ENCODE measurements around the gene LIMCH1. TPM values are rescaled to one million over a fixed set of nuclear protein-coding genes. Genes with fewer than 3 reads are reported as not detected.

LIMCH1 gene
- total and polyA plus RNA-seq, 2 donors from 2014 or later, result 19.9 to 83.9 TPM

- Histone ChIP-seq H3K4me3 (ENCODE audit: low read length in 3 of 3) (no peak overlapping the region), H3K36me3 (ENCODE audit: control insufficient read depth in 2 of 3, insufficient read depth in 3 of 3, low read length in 3 of 3) (no peaks in the 10 kb centered on the region), H3K27me3 (ENCODE audit: control insufficient read depth, insufficient read depth, low read length) (no peaks in the 10 kb centered on the region), H3K4me1 (ENCODE audit: control insufficient read depth in 2 of 3, insufficient read depth in 2 of 3, low read depth in 1 of 3, low read length in 3 of 3) (peaks cover 0 to 14% (median 4%) of the 10 kb centered on the region in 3 donors), H3K9me3 (ENCODE audit: control insufficient read depth in 2 of 3, insufficient read depth in 1 of 3, low read length in 3 of 3) (no peaks in the 10 kb centered on the region), H3K27ac (ENCODE audit: low read depth in 2 of 2, low read length in 2 of 2) (no peak overlapping the region), H3K9ac (ENCODE audit: low read length in 3 of 3) (no peak overlapping the region)
- DNase-seq, result no peak
- TF ChIP-seq, protein P1, sequence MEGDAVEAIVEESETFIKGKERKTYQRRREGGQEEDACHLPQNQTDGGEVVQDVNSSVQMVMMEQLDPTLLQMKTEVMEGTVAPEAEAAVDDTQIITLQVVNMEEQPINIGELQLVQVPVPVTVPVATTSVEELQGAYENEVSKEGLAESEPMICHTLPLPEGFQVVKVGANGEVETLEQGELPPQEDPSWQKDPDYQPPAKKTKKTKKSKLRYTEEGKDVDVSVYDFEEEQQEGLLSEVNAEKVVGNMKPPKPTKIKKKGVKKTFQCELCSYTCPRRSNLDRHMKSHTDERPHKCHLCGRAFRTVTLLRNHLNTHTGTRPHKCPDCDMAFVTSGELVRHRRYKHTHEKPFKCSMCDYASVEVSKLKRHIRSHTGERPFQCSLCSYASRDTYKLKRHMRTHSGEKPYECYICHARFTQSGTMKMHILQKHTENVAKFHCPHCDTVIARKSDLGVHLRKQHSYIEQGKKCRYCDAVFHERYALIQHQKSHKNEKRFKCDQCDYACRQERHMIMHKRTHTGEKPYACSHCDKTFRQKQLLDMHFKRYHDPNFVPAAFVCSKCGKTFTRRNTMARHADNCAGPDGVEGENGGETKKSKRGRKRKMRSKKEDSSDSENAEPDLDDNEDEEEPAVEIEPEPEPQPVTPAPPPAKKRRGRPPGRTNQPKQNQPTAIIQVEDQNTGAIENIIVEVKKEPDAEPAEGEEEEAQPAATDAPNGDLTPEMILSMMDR (IDR thresholded peaks at IDR 0.05; ENCODE audit: borderline replicate concordance, extremely low read depth, insufficient read depth), result no peak
- no peak for FAIRE-seq
- intact Hi-C loops (cut with DNase I), result no loop called here
Observed at GRCh38 chr4:41546638-41547037, 8.7 kb downstream of the LIMCH1 start.

DNA sequence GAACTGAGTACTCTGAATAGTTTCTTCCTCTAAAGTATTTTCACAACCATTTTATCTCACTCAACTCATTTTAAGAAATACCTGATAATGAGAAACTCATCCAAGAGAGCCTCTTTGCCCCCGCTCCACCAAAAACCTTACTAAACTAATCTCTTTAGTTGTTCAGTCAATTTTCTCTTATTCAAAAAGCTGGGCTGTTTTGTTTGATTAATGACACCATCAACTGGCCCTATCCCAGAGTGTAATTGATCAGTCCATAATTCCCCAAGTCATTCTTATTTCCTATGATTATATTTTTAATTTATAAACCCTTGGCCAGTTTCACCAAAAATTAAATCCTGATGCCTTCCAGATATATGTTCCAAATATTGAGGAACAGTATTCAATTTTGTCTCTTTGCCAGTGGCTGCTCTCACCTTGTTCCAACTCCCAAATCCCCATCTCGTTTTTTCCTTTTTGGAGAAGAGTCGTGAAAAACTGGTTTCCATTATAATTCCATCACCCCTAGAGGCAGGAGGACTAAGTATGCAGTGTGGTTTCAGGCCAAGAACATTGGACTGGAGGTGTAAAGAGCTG lies 10.4 kb downstream of the LIMCH1 start:
- Histone ChIP-seq H3K4me3 (ENCODE audit: low read length in 3 of 3) (no peak overlapping the region), H3K27ac (ENCODE audit: low read depth in 2 of 2, low read length in 2 of 2) (no peak overlapping the region), H3K9ac (ENCODE audit: low read length in 3 of 3) (no peak overlapping the region), H3K9me3 (ENCODE audit: control insufficient read depth in 2 of 3, insufficient read depth in 1 of 3, low read length in 3 of 3) (no peaks in the 10 kb centered on the region), H3K4me1 (ENCODE audit: control insufficient read depth in 2 of 3, insufficient read depth in 2 of 3, low read depth in 1 of 3, low read length in 3 of 3) (peaks cover 0 to 7% (median 3%) of the 10 kb centered on the region in 3 donors), H3K27me3 (ENCODE audit: control insufficient read depth, insufficient read depth, low read length) (no peaks in the 10 kb centered on the region), H3K36me3 (ENCODE audit: control insufficient read depth in 2 of 3, insufficient read depth in 3 of 3, low read length in 3 of 3) (no peaks in the 10 kb centered on the region)
- intact Hi-C loops (cut with DNase I), result no loop called here
- FAIRE-seq (no peak), DNase-seq (no peak)
- TF ChIP-seq, protein P1 (IDR thresholded peaks at IDR 0.05; ENCODE audit: borderline replicate concordance, extremely low read depth, insufficient read depth), result no peak

DNA sequence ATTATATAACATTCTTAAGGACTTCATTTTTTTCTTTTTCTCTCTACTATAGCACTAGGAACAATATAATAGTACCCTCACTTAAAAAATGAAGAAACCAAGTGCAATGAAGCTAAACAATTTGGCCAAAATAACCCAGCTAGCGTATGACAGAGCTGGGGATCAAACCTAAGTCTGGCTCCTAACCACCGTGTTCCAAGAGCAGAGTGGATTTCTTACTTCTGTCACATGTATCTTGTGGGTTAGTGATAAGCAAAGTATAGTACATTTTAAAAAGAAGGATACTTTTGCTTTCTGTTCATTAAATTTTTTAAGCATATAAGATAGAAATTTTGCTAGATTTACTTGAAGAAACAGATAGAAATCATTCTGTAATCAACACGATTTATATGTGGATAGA lies 11.5 kb downstream of the LIMCH1 start:
- Histone ChIP-seq H3K9me3 (ENCODE audit: control insufficient read depth in 2 of 3, insufficient read depth in 1 of 3, low read length in 3 of 3) (no peaks in the 10 kb centered on the region), H3K4me1 (ENCODE audit: control insufficient read depth in 2 of 3, insufficient read depth in 2 of 3, low read depth in 1 of 3, low read length in 3 of 3) (peaks cover 0 to 7% (median 3%) of the 10 kb centered on the region in 3 donors), H3K36me3 (ENCODE audit: control insufficient read depth in 2 of 3, insufficient read depth in 3 of 3, low read length in 3 of 3) (no peaks in the 10 kb centered on the region), H3K27ac (ENCODE audit: low read depth in 2 of 2, low read length in 2 of 2) (no peak overlapping the region), H3K9ac (ENCODE audit: low read length in 3 of 3) (no peak overlapping the region), H3K4me3 (ENCODE audit: low read length in 3 of 3) (no peak overlapping the region), H3K27me3 (ENCODE audit: control insufficient read depth, insufficient read depth, low read length) (no peaks in the 10 kb centered on the region)
- FAIRE-seq (no peak), DNase-seq (no peak)
- TF ChIP-seq, protein P1 (IDR thresholded peaks at IDR 0.05; ENCODE audit: borderline replicate concordance, extremely low read depth, insufficient read depth), result no peak
- intact Hi-C loops (cut with DNase I), result no loop called here

DNA sequence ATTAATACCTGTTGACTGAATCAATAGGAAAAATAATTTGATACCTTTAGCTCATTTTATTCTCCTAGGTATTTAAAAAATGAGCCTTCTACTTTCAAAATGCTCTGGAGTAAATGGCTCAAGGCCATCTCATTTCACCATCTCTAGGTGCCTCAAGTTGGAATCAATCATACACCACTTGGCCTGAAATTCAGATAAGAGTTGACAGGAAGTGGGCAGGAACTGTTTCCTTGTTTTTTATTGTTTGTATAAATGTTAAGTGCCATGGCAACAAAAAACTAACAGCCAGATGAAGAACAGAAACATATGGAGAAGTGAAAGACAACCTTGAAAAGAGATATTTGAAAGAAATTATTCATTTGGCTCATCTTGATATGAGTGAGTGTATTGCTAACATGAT lies 12.4 kb downstream of the LIMCH1 start:
- peak in 1 of 5 donors; percentile 39 for DNase-seq
- H3K27ac ChIP-seq (ENCODE audit: low read depth in 2 of 2, low read length in 2 of 2), result peak overlapping the region in 1 of 2 donors; percentile 14
- intact Hi-C loops (cut with DNase I), result no loop called here

More for the DNA sequence above, 12.4 kb downstream of the LIMCH1 start:
- Histone ChIP-seq H3K4me1 (ENCODE audit: control insufficient read depth in 2 of 3, insufficient read depth in 2 of 3, low read depth in 1 of 3, low read length in 3 of 3) (peaks cover 0 to 7% (median 0%) of the 10 kb centered on the region in 3 donors), H3K4me3 (ENCODE audit: low read length in 3 of 3) (no peak overlapping the region), H3K27me3 (ENCODE audit: control insufficient read depth, insufficient read depth, low read length) (no peaks in the 10 kb centered on the region), H3K9ac (ENCODE audit: low read length in 3 of 3) (no peak overlapping the region), H3K9me3 (ENCODE audit: control insufficient read depth in 2 of 3, insufficient read depth in 1 of 3, low read length in 3 of 3) (no peaks in the 10 kb centered on the region), H3K36me3 (ENCODE audit: control insufficient read depth in 2 of 3, insufficient read depth in 3 of 3, low read length in 3 of 3) (no peaks in the 10 kb centered on the region)
- no peak for FAIRE-seq
- TF ChIP-seq, protein P1 (IDR thresholded peaks at IDR 0.05; ENCODE audit: borderline replicate concordance, extremely low read depth, insufficient read depth), result no peak
